Renal cortex interstitium (tissue), 15 donors: ENCODE measurements around the gene OR7D2. TPM values are rescaled to one million over a fixed set of nuclear protein-coding genes. Genes with fewer than 3 reads are reported as not detected.
A peak's percentile ranks its signal among the peaks of the same experiment; 100 is the strongest.

Experiments used
- DNase-seq, 11 donors: peaks; one replicate each; pipeline ENCODE4 v3.0.0-alpha.2; 2013; ENCODE audit warnings: low read depth in 9 of 11, low spot score in 4 of 11; ENCODE audit errors: extremely low read depth in 1 of 11
- long read RNA-seq, 16 experiments: transcript quantifications; one replicate each; lab custom pipeline, GENCODE V29; 2026
- polyA plus RNA-seq, 3 donors: library from polyadenylated mRNA; unstranded; fragments of 120-200 nt; gene quantifications; one replicate each; pipeline ENCODE4 v1.2.1, GENCODE V29; 2013; ENCODE audit not compliant: insufficient read length in 3 of 3

Gene OR7D2
- under 1 TPM; 0.14 to 0.16 (median 0.14) TPM for polyA plus RNA-seq
- long read RNA-seq, donor 1, result 0 reads
- long read RNA-seq, donor 2, result 0 reads
- long read RNA-seq, donor 3, result 0 reads
- long read RNA-seq, donor 4, result 0 reads
- long read RNA-seq, donor 5, result 0 reads
- long read RNA-seq, donor 6, result 0 reads
- long read RNA-seq, donor 7, result 0 reads
- long read RNA-seq, donor 8, result 0 reads
- long read RNA-seq, donor 9, result 0 reads
- long read RNA-seq, donor 10, result 0 reads
- long read RNA-seq, donor 11, partial matches to known transcripts, result 0 of 1 reads
- long read RNA-seq, donor 11, other reads (novel, unspliced or antisense), result 0 of 1 reads
- long read RNA-seq, donor 12, result 0 reads
- long read RNA-seq, donor 13, result 0 reads
- long read RNA-seq, donor 14, result 0 reads
- long read RNA-seq, donor 15, partial matches to known transcripts, result 0 of 1 reads
- long read RNA-seq, donor 15, other reads (novel, unspliced or antisense), result 0 of 1 reads
- long read RNA-seq, donor 16, result 0 reads

DNA sequence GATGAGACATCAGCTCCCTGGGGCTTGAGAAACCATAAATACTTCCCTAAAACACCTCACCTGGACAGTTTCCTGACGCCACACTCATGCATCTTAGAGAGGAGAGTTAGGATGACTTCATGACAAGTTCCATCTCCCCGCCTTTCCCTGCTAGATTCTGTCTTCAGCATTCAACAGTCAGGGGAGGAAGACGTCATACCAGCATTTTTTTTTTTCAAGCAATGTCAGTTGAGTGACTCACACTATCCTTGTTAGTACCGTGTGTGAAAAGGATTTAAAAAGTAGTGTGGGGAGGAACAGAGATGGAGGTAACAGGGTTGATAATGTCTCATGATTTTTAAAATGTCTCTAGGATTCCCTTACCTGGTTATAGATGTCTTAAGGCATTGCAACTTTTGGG, at the start of gene OR7D2:
TSS of gene OR7D2 (plus strand) at position 79 of the 400 bp plus-strand sequence. CDS start 6,803 bp downstream, outside the sequence.
- no peak for DNase-seq

DNA sequence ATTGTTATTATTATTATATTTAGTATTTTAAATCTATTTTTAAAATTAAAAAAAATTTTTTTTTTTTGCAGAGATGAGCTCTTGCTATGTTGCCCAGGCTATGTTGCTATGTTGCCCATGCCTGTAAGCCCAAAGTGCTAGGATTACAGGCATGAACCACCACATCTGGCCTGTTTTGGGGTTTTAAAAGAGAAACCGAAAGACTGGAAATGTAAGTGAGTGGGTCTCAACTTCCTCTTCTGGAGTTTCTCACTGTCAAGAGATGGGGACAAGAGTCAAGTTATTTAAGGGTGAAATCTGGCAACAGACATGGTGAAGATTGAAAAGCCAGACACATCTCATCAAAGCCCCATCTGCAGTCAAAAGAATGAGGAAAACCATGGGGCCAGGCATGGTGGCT, 47.8 kb upstream of the OR7D2 start:
- DNase-seq, result no peak

DNA sequence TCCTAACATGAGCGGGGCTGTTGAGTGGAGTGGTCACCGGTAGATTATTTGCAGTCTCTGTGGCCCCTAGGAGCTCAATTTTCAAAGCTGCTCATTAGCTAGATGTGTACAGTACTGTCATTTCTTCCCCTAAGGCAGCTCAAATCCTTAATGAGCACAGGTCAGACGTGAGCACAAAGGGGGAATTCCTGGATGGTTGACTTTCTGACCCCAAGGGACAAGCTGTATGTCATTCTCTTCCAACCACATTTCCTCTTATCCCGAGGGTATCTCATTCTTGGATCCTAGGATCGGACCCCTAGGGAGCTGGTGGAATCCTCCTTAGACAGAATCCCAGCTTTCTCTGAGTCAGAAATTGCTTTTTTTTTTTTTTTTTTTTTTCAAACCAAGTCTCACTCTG, 46.4 kb upstream of the OR7D2 start:
- no peak for DNase-seq

DNA sequence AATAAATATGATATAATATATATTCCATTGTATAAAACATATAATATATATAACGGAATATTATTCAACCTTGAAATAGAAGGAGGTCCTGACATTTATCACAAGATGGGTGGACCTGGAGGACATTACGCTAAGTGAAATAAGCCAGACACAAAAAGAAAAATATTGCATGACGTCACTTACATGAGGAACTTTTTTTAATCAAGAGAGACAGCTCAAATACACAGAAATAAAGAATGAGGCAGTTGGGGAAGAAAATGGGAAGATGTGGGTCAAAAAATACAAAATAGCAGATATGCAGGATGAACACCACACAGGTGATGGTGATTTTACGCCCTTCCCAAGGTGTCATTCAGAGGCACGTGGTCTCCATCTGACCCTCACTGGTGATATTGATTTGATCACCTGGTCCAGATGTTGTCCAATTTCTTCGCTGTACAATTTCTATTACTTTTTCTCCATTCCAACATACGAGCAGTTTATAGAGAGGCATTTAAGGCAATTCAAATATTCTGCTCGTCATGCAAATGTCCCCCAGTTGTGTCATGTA, 39.1 kb upstream of the OR7D2 start:
- DNase-seq, result peak in 3 of 11 donors; percentile 2 to 9 (median 7)

DNA sequence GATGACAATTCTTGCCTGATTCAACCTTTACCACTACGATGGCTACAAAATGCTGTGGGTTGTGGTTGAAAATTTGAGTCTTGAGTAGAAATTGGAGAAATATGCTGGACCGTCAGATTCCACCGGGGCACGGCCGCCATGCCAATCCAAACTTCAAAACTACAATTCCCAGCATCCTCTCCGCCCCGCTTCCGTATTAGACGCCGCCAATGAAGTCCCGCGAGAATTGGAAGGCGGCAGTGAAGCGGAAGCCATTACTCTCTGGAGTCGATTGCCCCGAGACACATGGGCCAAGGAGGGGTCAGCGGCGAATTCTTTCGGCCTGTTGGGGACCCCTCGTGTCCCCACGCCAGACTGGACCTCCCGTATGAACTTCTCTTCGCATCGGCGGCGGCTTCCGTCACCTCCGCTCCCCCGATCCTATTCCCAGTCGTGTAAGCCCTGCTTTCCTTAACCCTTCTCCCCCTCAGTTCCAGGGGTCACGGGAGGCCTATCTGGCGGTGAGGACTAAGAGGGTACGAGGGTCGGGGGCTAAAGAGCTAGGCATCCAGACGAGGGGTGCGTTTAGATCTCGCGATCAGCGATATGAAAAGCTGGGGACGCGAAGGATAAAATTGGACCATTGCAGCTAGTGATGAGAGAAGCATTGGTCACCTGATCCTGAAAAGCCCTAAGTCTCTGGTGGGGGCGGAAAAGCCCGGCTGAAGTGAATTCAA, 38.5 kb upstream of the OR7D2 start, which contains the start of gene ZNF317:
TSS of gene ZNF317 (plus strand) at position 239 of the 716 bp plus-strand sequence. CDS start 15,620 bp downstream, outside the sequence.
- peak; percentile 85 to 97 (median 92) for DNase-seq

DNA sequence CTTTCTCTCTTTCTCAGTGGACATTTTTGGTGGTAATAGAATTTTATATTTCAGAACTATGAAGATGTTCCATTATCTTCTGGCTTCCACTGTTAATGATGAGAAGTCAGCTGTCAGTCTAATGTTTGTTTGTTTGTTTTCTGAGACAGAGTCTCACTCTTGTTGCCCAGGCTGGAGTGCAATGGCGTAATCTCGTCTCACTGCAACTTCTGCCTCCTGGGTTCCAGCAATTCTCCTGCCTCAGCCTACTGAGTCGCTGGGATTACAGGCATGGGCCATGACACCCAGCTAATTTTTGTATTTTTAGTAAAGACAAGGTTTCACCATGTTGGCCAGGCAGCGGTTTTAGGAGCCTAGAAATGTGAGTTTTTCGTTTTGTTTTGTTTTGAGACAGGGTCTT, 33.9 kb upstream of the OR7D2 start:
- no peak for DNase-seq

DNA sequence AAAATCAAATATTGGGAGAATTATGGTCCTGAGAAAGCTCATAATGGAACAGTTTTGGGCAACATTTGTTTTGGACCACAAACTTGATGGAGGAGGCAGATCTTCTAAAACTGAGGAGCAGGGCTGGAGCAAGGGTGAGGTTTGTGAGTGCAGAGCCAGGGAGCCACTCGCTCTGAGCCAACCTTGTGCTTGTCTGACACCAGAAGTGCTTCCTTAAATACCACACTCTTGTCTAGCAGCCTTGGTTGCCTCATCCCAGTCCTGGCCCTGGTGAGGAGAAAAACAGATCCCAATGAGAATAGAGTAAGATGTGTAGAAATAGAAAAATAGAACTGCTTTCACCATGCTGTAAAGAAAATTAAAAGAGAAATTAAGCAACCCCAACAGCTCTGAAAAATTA, 31.9 kb upstream of the OR7D2 start:
- DNase-seq, result no peak

DNA sequence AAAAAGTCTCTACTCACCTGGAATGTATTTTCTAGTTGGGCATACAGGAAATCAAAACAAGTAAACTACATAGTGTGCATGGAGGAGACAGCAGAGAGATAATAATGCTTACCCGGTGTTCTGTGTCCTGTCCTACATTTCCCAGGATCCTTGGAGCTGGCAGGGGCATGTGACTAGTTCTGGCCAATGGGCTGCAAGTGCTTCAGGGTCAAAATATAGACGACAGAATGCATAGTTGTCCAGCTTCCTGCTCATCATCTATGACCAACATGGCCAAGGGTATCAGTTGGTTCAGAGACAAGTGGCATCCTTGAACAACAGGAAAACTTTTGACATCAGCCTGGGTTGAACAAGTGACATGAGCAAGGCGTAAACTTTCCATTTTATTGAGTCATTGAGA, 30.1 kb upstream of the OR7D2 start:
- no peak for DNase-seq

DNA sequence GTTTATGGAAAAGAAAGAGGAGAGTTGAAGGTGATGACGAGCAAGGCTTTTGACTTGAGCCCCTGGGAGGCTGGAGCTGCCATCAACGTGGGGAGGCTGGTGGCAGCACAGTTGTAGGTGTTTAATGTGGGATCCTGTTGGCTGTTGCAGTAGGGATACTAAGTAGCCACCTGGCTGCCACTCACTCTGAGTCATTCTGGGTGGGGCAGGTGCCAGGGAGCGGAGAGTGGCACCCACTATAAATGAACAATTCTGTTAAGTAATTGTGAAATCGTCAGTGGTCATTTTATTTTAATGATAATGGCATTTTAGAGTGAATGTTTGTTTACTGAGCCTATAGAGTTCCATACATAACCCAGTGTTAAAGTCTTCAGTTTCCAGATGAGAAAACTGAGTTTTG, 28.8 kb upstream of the OR7D2 start:
- no peak for DNase-seq

DNA sequence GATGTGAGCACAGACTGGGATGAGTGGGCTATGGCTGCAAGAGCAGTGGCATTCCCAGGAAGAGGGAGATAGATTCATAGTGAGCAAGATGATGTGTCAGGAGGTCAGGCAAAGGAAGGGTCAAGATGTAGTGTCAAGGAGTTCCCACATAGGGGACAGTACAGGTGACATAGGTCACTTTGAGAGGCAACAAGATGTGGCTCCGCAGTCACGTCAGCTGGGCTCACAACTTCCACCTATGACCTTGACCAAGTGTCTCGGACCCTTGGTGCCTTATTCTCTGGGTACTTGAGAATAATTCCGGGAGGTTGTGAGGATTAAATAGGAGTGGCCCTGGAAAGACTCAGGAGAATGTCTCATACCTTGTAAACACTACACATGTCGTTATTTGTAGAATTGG, 28.1 kb upstream of the OR7D2 start:
- DNase-seq, result no peak

DNA sequence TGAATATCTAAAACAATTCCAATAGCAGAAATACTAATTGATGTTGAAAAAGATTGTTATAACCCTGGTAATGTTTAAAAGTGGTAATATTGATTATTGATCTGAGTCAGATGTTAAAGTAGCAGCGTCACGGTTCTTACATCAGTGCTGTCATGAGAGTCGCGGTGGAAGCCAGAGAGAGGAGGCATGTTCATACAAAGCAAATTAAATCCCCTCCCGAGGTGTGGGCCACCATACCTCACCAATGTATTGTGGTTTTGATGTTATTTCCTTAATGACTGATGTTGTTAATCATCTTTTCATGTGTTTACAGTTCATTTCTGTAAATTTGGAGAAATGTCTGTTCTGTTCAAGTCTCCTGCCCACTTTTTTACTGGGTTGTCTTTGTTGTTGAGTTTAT, 27.4 kb upstream of the OR7D2 start:
- DNase-seq, result no peak

DNA sequence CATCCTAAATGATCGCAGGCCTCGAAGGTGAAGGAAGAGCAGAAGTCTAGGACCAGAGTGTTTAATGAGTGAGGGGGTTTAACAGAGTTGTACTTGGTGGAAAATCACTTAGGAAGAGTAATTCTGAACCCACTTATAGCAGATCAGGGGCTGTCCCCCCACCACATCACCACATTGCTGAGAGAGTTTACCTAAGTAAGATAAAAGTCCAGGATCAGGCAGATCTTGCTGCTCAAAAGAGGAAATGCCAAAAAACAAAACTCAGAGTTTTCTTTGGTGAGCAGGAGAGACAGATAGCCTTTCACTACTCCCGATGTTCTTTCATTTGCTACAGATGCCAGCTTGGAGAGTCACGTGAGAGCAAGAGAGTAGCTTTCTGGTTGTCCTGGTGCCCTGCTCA, 23.2 kb upstream of the OR7D2 start:
- no peak for DNase-seq

DNA sequence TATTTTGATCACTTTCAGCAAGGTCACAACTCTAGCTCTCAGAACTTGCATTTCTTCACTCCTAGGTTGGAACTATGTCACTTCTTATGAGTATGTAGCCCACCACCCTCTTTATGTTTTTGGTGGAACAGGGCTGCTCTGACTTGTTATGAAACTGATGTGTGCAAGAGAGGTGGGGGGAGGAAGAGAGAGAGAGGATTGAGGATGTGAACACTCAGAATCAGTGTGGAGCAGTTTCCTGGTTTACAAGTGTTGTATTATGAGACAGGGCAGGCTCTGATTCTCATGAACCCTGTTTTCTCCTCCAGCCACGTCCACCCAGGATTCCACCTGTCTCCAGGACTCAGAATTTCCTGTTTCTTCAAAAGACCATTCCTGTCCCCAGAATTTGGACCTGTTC, 22.5 kb upstream of the OR7D2 start:
- DNase-seq, result no peak

DNA sequence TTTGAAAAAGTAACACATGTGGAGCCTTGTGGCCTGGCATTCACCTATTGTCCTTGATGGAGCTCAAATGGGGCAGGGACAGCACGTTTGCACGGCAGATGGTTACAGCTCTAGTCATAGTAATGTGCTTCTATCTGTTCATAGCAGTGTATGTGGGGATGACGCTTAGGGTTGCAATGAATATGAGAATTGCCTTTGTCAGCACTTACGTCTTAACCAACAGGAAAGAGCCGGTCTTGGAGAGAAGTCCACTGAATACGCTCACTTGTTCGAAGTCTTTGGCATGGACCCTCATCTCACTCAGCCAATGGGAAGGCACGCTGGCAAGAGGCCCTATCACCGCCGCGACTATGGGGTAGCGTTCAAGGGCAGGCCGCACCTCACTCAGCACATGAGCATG, 18.9 kb upstream of the OR7D2 start:
- DNase-seq, result no peak

DNA sequence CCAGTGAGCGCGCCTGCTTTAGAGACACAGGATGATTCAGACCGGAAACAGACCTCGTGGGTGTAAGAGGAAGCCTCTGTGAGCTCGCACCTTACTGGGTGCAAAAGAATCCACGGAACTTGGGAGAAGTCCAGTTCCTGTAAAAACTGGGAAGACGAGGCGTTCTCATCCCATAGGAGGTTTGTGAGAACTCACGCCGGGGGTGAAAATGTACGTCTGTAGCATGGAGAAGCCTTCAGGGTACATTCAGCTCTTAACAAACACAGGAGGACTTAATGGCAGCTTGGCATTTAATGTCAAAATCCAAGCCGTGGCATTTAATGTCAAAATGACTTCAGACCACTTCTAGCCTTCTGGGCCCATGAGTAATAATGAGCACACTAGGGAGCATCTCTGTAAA, 17.4 kb upstream of the OR7D2 start:
- no peak for DNase-seq

DNA sequence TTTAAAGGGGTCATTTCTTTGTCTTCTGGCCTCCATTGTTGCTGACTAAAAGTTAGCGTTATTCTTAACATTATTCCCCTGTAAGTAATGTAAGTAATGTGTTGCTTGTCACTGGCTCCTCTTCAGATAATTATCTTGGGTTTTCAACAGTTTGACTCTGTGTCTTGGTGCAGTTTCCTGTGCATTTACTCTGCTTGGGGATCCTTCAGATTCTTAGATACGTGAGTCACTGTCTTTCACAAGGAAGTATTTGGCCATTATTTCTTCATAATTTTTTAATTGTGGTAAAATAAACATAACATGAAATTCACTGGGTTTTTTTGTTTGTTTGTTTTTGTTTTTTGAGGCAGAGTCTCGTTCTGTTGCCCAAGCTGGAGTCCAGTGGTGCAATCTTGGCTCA, 13.5 kb upstream of the OR7D2 start:
- no peak for DNase-seq

DNA sequence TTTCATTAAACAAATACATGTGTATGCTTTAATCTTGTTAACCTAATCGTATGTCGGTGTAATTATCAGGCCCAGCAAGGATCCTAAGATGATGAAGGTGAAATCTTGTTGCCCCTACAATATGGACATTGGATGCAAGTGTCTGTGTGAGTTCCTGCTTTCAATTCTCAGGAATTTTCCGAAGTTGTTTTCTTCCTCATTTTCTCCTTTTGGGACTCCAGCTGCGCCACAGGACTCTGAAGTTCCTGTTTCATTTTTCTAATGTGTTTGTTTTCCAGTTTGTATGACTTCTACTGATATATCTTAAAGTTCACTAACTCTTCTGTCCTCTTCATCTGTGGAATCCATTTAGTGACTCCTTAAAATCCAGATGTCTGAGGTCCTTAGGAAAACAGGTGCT, 11.9 kb upstream of the OR7D2 start:
- no peak for DNase-seq

DNA sequence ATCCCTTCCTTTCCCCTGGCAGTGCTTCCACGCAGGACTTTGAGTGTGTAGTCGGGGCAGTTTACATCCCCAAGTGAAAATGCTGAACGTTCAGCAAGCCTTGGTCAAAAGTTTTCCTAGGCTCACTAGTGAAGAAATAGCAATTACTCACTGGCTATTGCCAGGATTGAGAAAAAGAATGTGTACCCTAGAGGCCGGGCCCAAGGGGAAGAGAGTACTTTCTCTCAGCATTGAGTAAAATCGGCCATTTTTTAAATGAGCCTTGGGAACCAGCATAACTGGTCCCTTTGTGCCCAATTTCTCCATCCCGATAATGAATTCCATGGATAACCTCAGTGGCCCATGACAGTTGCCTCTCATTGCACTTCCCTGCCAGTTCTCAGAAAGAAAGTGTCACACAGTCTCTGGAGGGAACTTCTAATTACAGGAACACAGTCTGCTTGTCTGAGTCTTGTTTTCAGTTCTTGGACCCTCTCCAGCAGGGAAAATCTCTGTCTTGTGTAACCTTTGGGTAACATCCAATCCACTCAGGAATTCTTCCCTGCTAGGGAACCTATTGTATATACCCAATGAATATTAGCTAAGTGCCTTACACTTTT, 7.3 kb upstream of the OR7D2 start:
- no peak for DNase-seq

DNA sequence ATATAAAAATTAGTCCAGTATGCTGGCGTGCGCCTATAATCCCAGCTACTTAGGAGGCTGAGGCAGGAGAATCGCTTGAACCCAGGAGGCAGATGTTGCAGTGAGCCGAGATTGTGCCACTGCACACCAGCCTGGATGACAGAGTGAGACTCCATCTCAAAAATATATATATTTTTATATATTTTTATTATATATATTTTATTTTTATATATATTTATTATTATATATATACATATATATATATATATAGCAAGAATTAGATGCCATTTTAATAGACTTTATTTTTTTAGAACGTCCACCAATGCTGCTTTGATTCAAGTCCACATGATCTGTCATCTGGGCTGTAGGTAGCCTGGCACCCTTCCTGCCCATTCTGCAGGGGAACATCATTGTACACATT, 3.5 kb upstream of the OR7D2 start:
- DNase-seq, result no peak

DNA sequence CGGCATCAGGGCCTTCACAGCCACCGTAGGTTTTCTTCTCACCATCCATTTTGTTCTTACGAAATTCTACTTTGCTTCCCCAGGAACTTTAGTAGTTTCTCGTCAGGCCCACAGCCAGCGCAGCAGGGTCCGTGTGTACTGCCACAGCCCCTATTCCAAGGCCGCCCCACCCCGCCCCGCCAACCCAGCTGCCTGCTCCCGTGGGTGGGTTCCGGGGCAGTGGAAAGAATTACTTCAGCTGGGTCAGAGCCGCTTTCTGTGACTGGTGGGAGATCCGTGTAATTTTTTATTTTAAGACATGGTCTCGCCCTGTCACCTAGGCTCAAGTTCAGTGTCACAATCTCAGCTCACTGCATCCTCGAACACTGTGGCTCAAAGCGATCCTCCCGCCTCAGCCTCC, 4.2 kb downstream of the OR7D2 start:
- no peak for DNase-seq
